ENCODE results near the gene MAN1A2.

MAN1A2 gene

DNA sequence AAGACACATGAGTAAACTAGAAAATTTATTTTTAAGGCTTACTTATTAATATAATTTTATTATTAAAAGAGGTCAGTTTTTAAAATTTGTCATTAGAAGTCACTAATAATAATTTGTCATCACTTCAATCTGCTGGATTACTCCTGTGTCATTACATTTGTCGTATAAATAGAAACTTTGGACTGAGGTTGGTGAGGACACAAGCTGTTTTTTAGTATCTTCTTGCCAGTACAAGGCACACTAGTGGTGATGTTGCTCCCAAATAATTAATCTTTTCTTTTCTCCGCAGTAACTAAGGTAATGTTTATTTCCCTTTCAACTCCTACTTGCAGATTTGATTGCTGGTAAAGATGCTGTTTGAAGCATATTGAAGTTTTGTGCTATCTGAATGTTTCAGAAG, 179.2 kb downstream of the MAN1A2 start:
- Histone ChIP-seq H3K9me3 (ENCODE audit: control insufficient read depth, low read length) (no peaks in the 10 kb centered on the region), H3K9ac (ENCODE audit: low read length) (no peak overlapping the region), H2BK120ac (ENCODE audit: low read depth, low read length) (no peak overlapping the region), H2BK12ac (ENCODE audit: low read length in 2 of 2) (no peak overlapping the region), H3K18ac (ENCODE audit: low read depth in 1 of 2, low read length in 2 of 2) (no peak overlapping the region), H2AFZ (ENCODE audit: low read depth, low read length) (no peak overlapping the region), H3K36me3 (ENCODE audit: control insufficient read depth in 1 of 2, insufficient read depth in 2 of 2, low read depth in 1 of 2, low read length in 2 of 2) (no peaks in the 10 kb centered on the region), H4K8ac (ENCODE audit: low read length) (no peak overlapping the region), H3K27me3 (ENCODE audit: control insufficient read depth in 1 of 2, insufficient read depth in 1 of 2, low read length in 2 of 2) (no peaks in the 10 kb centered on the region), H3K27ac (ENCODE audit: low read length, poor library complexity, severe bottlenecking) (no peak overlapping the region), H3K14ac (ENCODE audit: low read length in 2 of 2) (no peak overlapping the region), H3K23ac (ENCODE audit: low read length in 2 of 2) (no peak overlapping the region), H2AK5ac (ENCODE audit: low read length, severe bottlenecking) (no peak overlapping the region), H3K4me3 (ENCODE audit: insufficient read depth in 1 of 2, low read depth in 1 of 2, low read length in 2 of 2) (no peak overlapping the region), H4K91ac (ENCODE audit: low read length) (no peak overlapping the region), H3K4ac (ENCODE audit: low read depth in 1 of 2, low read length in 2 of 2) (no peak overlapping the region), H2BK15ac (ENCODE audit: low read depth, poor library complexity, severe bottlenecking) (no peak overlapping the region), H3K79me1 (replicated peaks; ENCODE audit: low read length, poor library complexity, severe bottlenecking) (no peaks in the 10 kb centered on the region), H2BK5ac (ENCODE audit: low read depth, low read length, poor library complexity, severe bottlenecking) (no peak overlapping the region), H3K4me2 (ENCODE audit: low read length, poor library complexity, severe bottlenecking) (no peak overlapping the region), H3K4me1 (ENCODE audit: control insufficient read depth, insufficient read depth, low read depth, low read length) (no peaks in the 10 kb centered on the region)
- DNase-seq, result no peak
- WGBS, result 100% methylated on average over 1 of the region's 2 CpGs

DNA sequence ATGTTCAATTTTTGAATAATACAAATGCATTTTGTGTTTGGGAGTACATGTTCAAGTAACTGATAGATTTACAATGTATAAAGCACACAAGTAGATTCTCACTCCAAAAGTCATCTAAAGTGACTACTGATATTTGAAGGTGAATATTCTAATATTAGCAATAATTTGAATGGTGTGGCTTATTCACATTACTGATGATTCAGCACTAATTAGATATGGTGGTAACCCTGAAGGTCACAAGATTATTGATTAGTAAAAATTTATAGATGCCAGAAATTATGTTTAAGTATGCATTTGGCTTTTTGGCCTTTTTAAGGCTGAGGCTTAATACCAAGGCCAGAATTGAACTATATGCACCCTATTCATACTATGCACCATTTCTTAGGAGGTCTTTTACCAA, 186.2 kb downstream of the MAN1A2 start:
- H3K9ac ChIP-seq (ENCODE audit: low read length), result no peak overlapping the region
- H3K9me3 ChIP-seq (ENCODE audit: control insufficient read depth, low read length), result no peaks in the 10 kb centered on the region
- no peak overlapping the region for H2BK120ac ChIP-seq (ENCODE audit: low read depth, low read length)
- H3K18ac ChIP-seq (ENCODE audit: low read depth in 1 of 2, low read length in 2 of 2), result no peak overlapping the region
- no peak overlapping the region for H2AFZ ChIP-seq (ENCODE audit: low read depth, low read length)
- H2BK15ac ChIP-seq (ENCODE audit: low read depth, poor library complexity, severe bottlenecking), result no peak overlapping the region
- H3K4me3 ChIP-seq (ENCODE audit: insufficient read depth in 1 of 2, low read depth in 1 of 2, low read length in 2 of 2), result no peak overlapping the region
- no peak overlapping the region for H2BK12ac ChIP-seq (ENCODE audit: low read length in 2 of 2)
- H2BK5ac ChIP-seq (ENCODE audit: low read depth, low read length, poor library complexity, severe bottlenecking), result no peak overlapping the region
- H3K23ac ChIP-seq (ENCODE audit: low read length in 2 of 2), result no peak overlapping the region
- H4K91ac ChIP-seq (ENCODE audit: low read length), result no peak overlapping the region
- no peaks in the 10 kb centered on the region for H3K36me3 ChIP-seq (ENCODE audit: control insufficient read depth in 1 of 2, insufficient read depth in 2 of 2, low read depth in 1 of 2, low read length in 2 of 2)
- H3K4ac ChIP-seq (ENCODE audit: low read depth in 1 of 2, low read length in 2 of 2), result no peak overlapping the region
- no peak overlapping the region for H3K14ac ChIP-seq (ENCODE audit: low read length in 2 of 2)
- H3K79me1 ChIP-seq (replicated peaks; ENCODE audit: low read length, poor library complexity, severe bottlenecking), result no peaks in the 10 kb centered on the region
- DNase-seq, result no peak
- no peak overlapping the region for H2AK5ac ChIP-seq (ENCODE audit: low read length, severe bottlenecking)
- H4K8ac ChIP-seq (ENCODE audit: low read length), result no peak overlapping the region
- no peaks in the 10 kb centered on the region for H3K27me3 ChIP-seq (ENCODE audit: control insufficient read depth in 1 of 2, insufficient read depth in 1 of 2, low read length in 2 of 2)
- H3K4me1 ChIP-seq (ENCODE audit: control insufficient read depth, insufficient read depth, low read depth, low read length), result no peaks in the 10 kb centered on the region
- H3K27ac ChIP-seq (ENCODE audit: low read length, poor library complexity, severe bottlenecking), result no peak overlapping the region
- no peak overlapping the region for H3K4me2 ChIP-seq (ENCODE audit: low read length, poor library complexity, severe bottlenecking)

DNA sequence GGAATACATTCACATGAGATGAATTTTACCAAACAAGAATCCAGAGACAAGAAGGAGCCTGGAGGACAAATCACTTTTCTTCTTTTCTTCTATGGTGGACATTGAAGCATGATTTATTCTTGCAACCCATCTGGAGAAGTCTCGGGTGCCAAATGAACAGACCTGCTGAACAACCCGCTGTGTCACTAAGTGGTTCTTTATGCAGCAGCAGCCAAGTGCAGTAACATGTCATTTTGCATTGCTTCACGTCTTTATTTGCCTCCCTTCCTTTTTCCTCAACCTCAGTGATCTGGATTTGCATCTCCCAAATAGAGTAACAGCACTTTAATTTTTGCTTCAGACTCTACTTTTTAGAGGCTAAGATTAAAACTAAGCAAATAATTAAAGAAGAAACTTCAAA, 188.6 kb downstream of the MAN1A2 start:
- H2AFZ ChIP-seq (ENCODE audit: low read depth, low read length), result no peak overlapping the region
- no peaks in the 10 kb centered on the region for H3K9me3 ChIP-seq (ENCODE audit: control insufficient read depth, low read length)
- H3K27ac ChIP-seq (ENCODE audit: low read length, poor library complexity, severe bottlenecking), result no peak overlapping the region
- H2BK12ac ChIP-seq (ENCODE audit: low read length in 2 of 2), result no peak overlapping the region
- no peak overlapping the region for H2AK5ac ChIP-seq (ENCODE audit: low read length, severe bottlenecking)
- no peak overlapping the region for H3K4ac ChIP-seq (ENCODE audit: low read depth in 1 of 2, low read length in 2 of 2)
- peaks cover 0 to 3% of the 10 kb centered on the region in 2 experiments for H3K27me3 ChIP-seq (ENCODE audit: control insufficient read depth in 1 of 2, insufficient read depth in 1 of 2, low read length in 2 of 2)
- 70% methylated on average over 3 of the region's 3 CpGs for WGBS
- no peak overlapping the region for H3K23ac ChIP-seq (ENCODE audit: low read length in 2 of 2)
- DNase-seq, result no peak
- no peaks in the 10 kb centered on the region for H3K79me1 ChIP-seq (replicated peaks; ENCODE audit: low read length, poor library complexity, severe bottlenecking)
- H3K4me1 ChIP-seq (ENCODE audit: control insufficient read depth, insufficient read depth, low read depth, low read length), result no peaks in the 10 kb centered on the region
- no peak overlapping the region for H3K4me2 ChIP-seq (ENCODE audit: low read length, poor library complexity, severe bottlenecking)
- H2BK5ac ChIP-seq (ENCODE audit: low read depth, low read length, poor library complexity, severe bottlenecking), result no peak overlapping the region
- no peak overlapping the region for H3K14ac ChIP-seq (ENCODE audit: low read length in 2 of 2)
- H3K36me3 ChIP-seq (ENCODE audit: control insufficient read depth in 1 of 2, insufficient read depth in 2 of 2, low read depth in 1 of 2, low read length in 2 of 2), result no peaks in the 10 kb centered on the region
- H3K4me3 ChIP-seq (ENCODE audit: insufficient read depth in 1 of 2, low read depth in 1 of 2, low read length in 2 of 2), result no peak overlapping the region
- no peak overlapping the region for H2BK15ac ChIP-seq (ENCODE audit: low read depth, poor library complexity, severe bottlenecking)
- H3K9ac ChIP-seq (ENCODE audit: low read length), result no peak overlapping the region
- no peak overlapping the region for H4K8ac ChIP-seq (ENCODE audit: low read length)
- H3K18ac ChIP-seq (ENCODE audit: low read depth in 1 of 2, low read length in 2 of 2), result no peak overlapping the region
- no peak overlapping the region for H4K91ac ChIP-seq (ENCODE audit: low read length)
- H2BK120ac ChIP-seq (ENCODE audit: low read depth, low read length), result no peak overlapping the region

DNA sequence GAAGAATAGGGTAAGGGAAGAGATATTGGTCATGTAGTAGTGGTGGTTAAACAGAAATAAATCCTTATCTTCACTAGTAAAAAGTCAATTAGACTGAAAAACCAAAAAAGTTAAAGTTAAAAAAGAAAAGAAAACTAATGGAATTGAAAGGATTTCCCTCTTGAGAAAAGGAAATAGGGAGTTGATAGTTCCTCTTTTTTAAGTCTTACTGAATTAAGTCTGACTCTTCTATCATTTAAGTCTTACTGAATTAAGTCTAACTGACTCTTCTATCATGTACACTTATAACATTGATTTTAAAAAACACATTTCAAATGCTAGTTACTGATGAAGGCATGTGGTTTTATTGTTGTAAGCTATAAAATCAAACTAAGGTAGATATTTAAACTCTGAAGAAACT, 189.1 kb downstream of the MAN1A2 start:
- H2BK15ac ChIP-seq (ENCODE audit: low read depth, poor library complexity, severe bottlenecking), result no peak overlapping the region
- no peak overlapping the region for H3K14ac ChIP-seq (ENCODE audit: low read length in 2 of 2)
- no peak overlapping the region for H3K18ac ChIP-seq (ENCODE audit: low read depth in 1 of 2, low read length in 2 of 2)
- H3K27me3 ChIP-seq (ENCODE audit: control insufficient read depth in 1 of 2, insufficient read depth in 1 of 2, low read length in 2 of 2), result peaks cover 0 to 3% of the 10 kb centered on the region in 2 experiments
- H3K27ac ChIP-seq (ENCODE audit: low read length, poor library complexity, severe bottlenecking), result no peak overlapping the region
- no peak overlapping the region for H3K4me2 ChIP-seq (ENCODE audit: low read length, poor library complexity, severe bottlenecking)
- H2BK5ac ChIP-seq (ENCODE audit: low read depth, low read length, poor library complexity, severe bottlenecking), result no peak overlapping the region
- no peak for DNase-seq
- no peaks in the 10 kb centered on the region for H3K36me3 ChIP-seq (ENCODE audit: control insufficient read depth in 1 of 2, insufficient read depth in 2 of 2, low read depth in 1 of 2, low read length in 2 of 2)
- no peak overlapping the region for H3K4me3 ChIP-seq (ENCODE audit: insufficient read depth in 1 of 2, low read depth in 1 of 2, low read length in 2 of 2)
- no peak overlapping the region for H2AFZ ChIP-seq (ENCODE audit: low read depth, low read length)
- no peak overlapping the region for H4K91ac ChIP-seq (ENCODE audit: low read length)
- no peaks in the 10 kb centered on the region for H3K4me1 ChIP-seq (ENCODE audit: control insufficient read depth, insufficient read depth, low read depth, low read length)
- no peak overlapping the region for H3K23ac ChIP-seq (ENCODE audit: low read length in 2 of 2)
- no peak overlapping the region for H4K8ac ChIP-seq (ENCODE audit: low read length)
- H3K4ac ChIP-seq (ENCODE audit: low read depth in 1 of 2, low read length in 2 of 2), result no peak overlapping the region
- H3K79me1 ChIP-seq (replicated peaks; ENCODE audit: low read length, poor library complexity, severe bottlenecking), result no peaks in the 10 kb centered on the region
- no peak overlapping the region for H2BK120ac ChIP-seq (ENCODE audit: low read depth, low read length)
- H3K9ac ChIP-seq (ENCODE audit: low read length), result no peak overlapping the region
- no peak overlapping the region for H2BK12ac ChIP-seq (ENCODE audit: low read length in 2 of 2)
- H2AK5ac ChIP-seq (ENCODE audit: low read length, severe bottlenecking), result no peak overlapping the region
- no peaks in the 10 kb centered on the region for H3K9me3 ChIP-seq (ENCODE audit: control insufficient read depth, low read length)

Data from mesenchymal stem cell (in vitro differentiated cells and primary cell).